ENCODE results near the gene FOXS1. TPM values are rescaled to one million over a fixed set of nuclear protein-coding genes. Genes with fewer than 3 reads are reported as not detected.
"Not testable (repeated sequence)": the region's sequence is repeated elsewhere in the genome, so short reads cannot be mapped to it uniquely, and the experiment has no call there.

FOXS1 gene
- total RNA-seq, 1 experiment from 2014 or later: 6.3 TPM

GRCh38 chr20:31829731-31830130, 15.7 kb downstream of the FOXS1 start:
- DNase-seq (ENCODE audit: low read depth, low spot score) (no peak), ATAC-seq (no peak)
- H3K4me3 ChIP-seq (ENCODE audit: low read depth in 2 of 2, low read length in 2 of 2): no peak overlapping the region
- no peaks in the 10 kb centered on the region for H3K27me3 ChIP-seq (ENCODE audit: control insufficient read depth, insufficient read depth, low read length)
- H3K9me3 ChIP-seq (ENCODE audit: control insufficient read depth, insufficient read depth, low read depth, low read length): no peaks in the 10 kb centered on the region
- no TSS peak for BruUV-seq (replicated peaks)
- H3K27ac ChIP-seq (ENCODE audit: low read length): peak overlapping the region; percentile 24; the same call in 1 of the 2 replicates
- H3K36me3 ChIP-seq (ENCODE audit: control insufficient read depth, insufficient read depth, low read length): no peaks in the 10 kb centered on the region
- POLR2A ChIA-PET: no interaction called here
- in situ Hi-C loops (cut with HindIII; ENCODE audit: low pct_unique_long_range_greater_than_20kb, low sequenced_read_pairs) (no loop called here), intact Hi-C loops (cut with micrococcal nuclease; ENCODE audit: unreplicated experiment) (no loop called here)
- H3K4me1 ChIP-seq (ENCODE audit: control insufficient read depth, insufficient read depth, low read length): peaks cover 13% of the 10 kb centered on the region
- CTCF ChIA-PET: interaction anchor here (0.8 kb wide), 1 partner anchor 17 kb away, joined by 3 read pairs; no protein-coding TSS in a partner anchor
- TF ChIP-seq SIN3A (IDR thresholded peaks at IDR 0.05; ENCODE audit: borderline replicate concordance, insufficient read depth, low read depth, low read length) (no peak), POLR2AphosphoS5 (IDR thresholded peaks at IDR 0.05; ENCODE audit: low read depth, low read length) (no peak), CTCF (IDR thresholded peaks at IDR 0.05) (no peak), REST (IDR thresholded peaks at IDR 0.05; ENCODE audit: insufficient read depth in 1 of 2, low read depth in 2 of 2, low read length in 1 of 2) (no peak), TCF7L2 (IDR thresholded peaks at IDR 0.05; ENCODE audit: low read depth, low read length) (no peak)

DNA sequence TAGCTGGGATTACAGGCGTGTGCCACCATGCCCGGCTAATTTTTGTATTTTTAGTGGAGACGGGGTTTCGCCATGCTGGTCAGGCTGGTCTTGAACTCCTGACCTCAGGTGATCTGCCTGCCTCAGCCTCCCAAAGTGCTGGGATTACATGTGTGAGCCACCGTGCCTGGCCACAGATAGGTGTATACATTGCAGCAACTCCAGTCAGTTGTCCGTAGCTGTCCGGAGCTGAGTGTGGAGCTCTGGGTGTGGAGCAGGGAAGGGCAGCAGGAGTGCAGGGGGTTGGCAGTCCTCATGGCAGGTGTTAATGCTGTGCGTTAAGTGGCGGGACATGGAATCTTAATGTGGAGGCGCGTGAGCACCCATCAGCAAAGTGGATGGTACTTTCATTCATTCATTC, 17.4 kb downstream of the FOXS1 start:
- ATAC-seq; H3K9me3 ChIP-seq (ENCODE audit: control insufficient read depth, insufficient read depth, low read depth, low read length); H3K4me3 ChIP-seq (ENCODE audit: low read depth in 2 of 2, low read length in 2 of 2); DNase-seq (ENCODE audit: low read depth, low spot score); POLR2A ChIA-PET; BruUV-seq (replicated peaks); H3K27ac ChIP-seq (ENCODE audit: low read length); H3K4me1 ChIP-seq (ENCODE audit: control insufficient read depth, insufficient read depth, low read length); H3K36me3 ChIP-seq (ENCODE audit: control insufficient read depth, insufficient read depth, low read length); intact Hi-C loops (cut with micrococcal nuclease; ENCODE audit: unreplicated experiment); H3K27me3 ChIP-seq (ENCODE audit: control insufficient read depth, insufficient read depth, low read length); in situ Hi-C loops (cut with HindIII; ENCODE audit: low pct_unique_long_range_greater_than_20kb, low sequenced_read_pairs): not testable (repeated sequence)
- CTCF ChIA-PET: interaction anchor here (0.7 kb wide), 1 partner anchor 16 kb away, joined by 9 read pairs; no protein-coding TSS in a partner anchor

- in situ Hi-C loops (cut with HindIII; ENCODE audit: low pct_unique_long_range_greater_than_20kb, low sequenced_read_pairs): no loop called here
- CTCF ChIA-PET: interaction anchor here (0.8 kb wide), 1 partner anchor 20 kb away, joined by 3 read pairs; no protein-coding TSS in a partner anchor
- no peak for ATAC-seq
Measured at GRCh38 chr20:31827059-31827458, 18.3 kb downstream of the FOXS1 start.

More at GRCh38 chr20:31827059-31827458, 18.3 kb downstream of the FOXS1 start:
- no peaks in the 10 kb centered on the region for H3K36me3 ChIP-seq (ENCODE audit: control insufficient read depth, insufficient read depth, low read length)
- intact Hi-C loops (cut with micrococcal nuclease; ENCODE audit: unreplicated experiment): no loop called here
- no peak for DNase-seq (ENCODE audit: low read depth, low spot score)
- no TSS peak for BruUV-seq (replicated peaks)
- peaks cover 12% of the 10 kb centered on the region for H3K4me1 ChIP-seq (ENCODE audit: control insufficient read depth, insufficient read depth, low read length)
- POLR2A ChIA-PET: interaction anchor here (0.6 kb wide), 1 partner anchor 298 kb away, joined by 3 read pairs; no protein-coding TSS in a partner anchor
- H3K27ac ChIP-seq (ENCODE audit: low read length): no peak overlapping the region
- H3K27me3 ChIP-seq (ENCODE audit: control insufficient read depth, insufficient read depth, low read length): no peaks in the 10 kb centered on the region
- H3K9me3 ChIP-seq (ENCODE audit: control insufficient read depth, insufficient read depth, low read depth, low read length): no peaks in the 10 kb centered on the region
- TF ChIP-seq REST (IDR thresholded peaks at IDR 0.05; ENCODE audit: insufficient read depth in 1 of 2, low read depth in 2 of 2, low read length in 1 of 2): no peak
- no peak for TF ChIP-seq SIN3A (IDR thresholded peaks at IDR 0.05; ENCODE audit: borderline replicate concordance, insufficient read depth, low read depth, low read length)
- TF ChIP-seq TCF7L2 (IDR thresholded peaks at IDR 0.05; ENCODE audit: low read depth, low read length): no peak
- no peak for TF ChIP-seq CTCF (IDR thresholded peaks at IDR 0.05)
- no peak for TF ChIP-seq POLR2AphosphoS5 (IDR thresholded peaks at IDR 0.05; ENCODE audit: low read depth, low read length)
- no peak overlapping the region for H3K4me3 ChIP-seq (ENCODE audit: low read depth in 2 of 2, low read length in 2 of 2)

Measured in Panc1 (cell line).